Measurements from ENCODE around the gene FASTK.
"Not testable (repeated sequence)": the region's sequence is repeated elsewhere in the genome, so short reads cannot be mapped to it uniquely, and the experiment has no call there.

Gene FASTK

DNA sequence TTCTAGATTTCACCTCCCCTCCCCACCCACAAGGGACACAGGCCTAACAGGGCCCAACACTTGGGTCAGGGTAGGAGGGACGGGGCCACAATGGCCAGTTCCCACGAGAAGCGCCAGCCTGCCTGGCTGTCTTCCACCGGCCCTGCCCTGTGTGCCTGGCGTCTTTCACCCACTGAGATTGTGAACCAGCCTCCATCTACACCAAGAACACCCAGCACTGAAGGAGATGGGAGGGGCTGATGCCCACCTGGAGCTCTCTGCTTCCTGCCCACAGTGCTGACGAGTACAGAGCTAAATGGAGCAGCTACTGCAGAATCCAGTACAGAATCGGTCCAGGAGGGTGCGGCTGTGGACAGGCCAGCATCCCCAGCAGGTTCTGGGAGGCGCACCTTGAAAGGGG is 34.6 kb downstream of the FASTK start:
- DNase-seq: no peak

DNA sequence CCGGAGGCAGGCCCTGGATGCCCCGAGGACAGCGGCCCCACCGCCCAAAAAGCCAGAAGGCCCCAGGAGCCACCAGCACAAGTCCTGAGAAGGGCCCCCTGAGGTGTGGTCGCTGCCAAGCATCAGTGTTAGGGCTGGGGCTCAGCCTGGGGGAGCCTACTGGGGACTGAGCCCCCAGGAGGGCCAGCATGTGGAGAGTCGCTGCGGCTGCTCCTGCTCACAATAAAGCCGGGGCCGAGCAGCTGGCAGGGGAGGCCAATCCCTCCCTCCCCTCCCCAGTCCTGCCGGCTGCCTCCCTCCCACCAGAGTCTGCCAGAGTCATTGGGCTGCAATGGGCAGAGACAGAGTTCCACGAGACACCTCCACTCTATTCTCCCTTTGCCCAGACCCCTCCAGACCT is 35.3 kb downstream of the FASTK start:
- DNase-seq: no peak

DNA sequence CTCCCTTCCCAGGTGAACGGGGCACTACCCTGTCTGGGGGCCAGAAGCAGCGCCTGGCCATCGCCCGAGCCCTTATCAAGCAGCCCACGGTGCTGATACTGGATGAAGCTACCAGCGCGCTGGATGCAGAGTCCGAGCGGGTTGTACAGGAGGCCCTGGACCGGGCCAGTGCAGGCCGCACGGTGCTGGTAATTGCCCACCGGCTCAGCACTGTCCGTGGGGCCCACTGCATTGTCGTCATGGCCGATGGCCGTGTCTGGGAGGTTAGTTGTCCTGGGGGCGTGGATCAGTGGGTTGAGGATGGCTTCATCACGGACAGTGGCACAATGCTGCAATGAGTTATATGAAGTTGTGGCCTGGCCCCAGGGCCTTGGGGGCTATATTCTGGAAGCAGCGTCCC is 36.6 kb downstream of the FASTK start:
- DNase-seq: no peak

DNA sequence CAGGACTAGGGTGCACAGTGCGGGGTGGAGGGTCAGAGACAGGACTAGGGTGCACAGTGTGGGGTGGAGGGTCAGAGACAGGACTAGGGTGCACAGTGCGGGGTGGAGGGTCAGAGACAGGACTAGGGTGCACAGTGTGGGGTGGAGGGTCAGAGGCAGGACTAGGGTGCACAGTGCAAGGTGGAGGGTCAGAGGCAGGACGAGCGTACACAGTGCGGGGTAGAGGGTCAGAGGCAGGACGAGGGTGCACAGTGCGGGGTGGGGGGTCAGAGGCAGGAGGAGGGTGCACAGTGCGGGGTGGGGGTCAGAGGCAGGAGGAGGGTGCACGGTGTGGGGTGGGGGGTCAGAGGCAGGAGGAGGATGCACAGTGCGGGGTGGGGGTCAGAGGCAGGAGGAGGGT is 37.2 kb downstream of the FASTK start:
- not testable (repeated sequence) for DNase-seq

DNA sequence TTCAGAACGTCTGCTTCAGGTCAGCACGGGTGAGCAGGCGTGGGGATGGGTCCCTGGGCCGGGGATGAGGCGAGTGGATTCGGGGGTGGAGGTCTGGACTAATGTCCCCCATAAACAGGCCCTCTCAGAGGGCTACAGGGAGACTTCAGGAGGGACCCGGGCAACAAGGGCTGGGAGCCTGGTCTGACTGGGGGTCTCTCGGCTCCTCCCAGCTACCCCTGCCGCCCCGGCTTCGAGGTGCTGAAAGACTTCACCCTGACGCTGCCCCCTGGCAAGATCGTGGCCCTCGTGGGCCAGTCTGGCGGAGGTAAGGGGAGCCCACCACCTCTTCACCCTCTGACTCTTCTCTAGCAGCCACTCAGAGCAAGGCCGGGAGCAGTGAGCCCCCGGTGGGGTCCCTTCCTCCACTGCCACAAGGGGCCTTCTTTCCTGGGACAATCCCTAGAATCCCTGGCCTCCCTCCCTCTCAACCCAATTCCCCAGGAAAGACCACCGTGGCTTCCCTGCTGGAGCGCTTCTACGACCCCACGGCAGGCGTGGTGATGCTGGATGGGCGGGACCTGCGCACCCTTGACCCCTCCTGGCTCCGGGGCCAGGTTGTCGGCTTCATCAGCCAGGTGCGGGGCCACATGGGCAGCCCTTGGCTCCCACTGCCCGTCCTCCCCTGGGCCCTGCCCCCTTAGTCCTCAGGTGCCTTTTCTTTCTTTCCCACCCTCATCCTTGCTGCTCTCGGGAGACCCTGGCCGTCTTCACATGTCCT is 39.8 kb downstream of the FASTK start:
- no peak for DNase-seq

DNA sequence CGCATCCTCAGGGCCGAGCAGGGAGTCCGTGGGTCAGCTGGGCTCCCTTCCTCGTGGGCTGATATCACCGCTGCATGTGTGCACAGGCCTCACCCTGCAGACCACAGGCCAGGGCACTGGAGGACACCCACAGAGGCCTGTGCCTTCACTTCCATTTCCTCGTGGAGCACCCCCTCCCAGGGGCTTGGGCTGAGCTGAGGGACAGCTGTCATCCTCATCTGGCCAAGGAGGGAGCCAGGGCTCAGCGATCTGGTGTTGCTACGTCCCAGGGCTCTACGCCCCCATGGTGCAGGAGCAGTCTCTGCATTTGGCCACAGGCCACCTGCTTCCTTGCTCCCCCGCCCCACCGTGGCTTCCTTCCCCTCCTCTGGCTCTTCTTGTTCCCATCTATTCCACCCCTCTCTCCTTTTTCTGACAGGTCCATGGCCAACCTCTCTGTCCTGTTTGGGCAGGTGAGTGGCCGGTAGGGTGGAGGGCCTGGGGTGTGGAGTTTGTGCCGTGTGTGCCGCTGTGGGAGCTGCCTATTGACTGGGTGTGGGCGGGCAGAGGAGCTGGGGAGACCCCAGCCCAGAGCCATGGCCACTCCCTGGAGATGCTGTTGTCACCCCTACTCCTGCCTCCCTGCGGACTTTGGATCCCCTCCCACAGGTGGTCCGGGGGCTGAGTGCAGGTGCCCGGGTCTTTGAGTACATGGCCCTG is 40.6 kb downstream of the FASTK start:
- no peak for DNase-seq

DNA sequence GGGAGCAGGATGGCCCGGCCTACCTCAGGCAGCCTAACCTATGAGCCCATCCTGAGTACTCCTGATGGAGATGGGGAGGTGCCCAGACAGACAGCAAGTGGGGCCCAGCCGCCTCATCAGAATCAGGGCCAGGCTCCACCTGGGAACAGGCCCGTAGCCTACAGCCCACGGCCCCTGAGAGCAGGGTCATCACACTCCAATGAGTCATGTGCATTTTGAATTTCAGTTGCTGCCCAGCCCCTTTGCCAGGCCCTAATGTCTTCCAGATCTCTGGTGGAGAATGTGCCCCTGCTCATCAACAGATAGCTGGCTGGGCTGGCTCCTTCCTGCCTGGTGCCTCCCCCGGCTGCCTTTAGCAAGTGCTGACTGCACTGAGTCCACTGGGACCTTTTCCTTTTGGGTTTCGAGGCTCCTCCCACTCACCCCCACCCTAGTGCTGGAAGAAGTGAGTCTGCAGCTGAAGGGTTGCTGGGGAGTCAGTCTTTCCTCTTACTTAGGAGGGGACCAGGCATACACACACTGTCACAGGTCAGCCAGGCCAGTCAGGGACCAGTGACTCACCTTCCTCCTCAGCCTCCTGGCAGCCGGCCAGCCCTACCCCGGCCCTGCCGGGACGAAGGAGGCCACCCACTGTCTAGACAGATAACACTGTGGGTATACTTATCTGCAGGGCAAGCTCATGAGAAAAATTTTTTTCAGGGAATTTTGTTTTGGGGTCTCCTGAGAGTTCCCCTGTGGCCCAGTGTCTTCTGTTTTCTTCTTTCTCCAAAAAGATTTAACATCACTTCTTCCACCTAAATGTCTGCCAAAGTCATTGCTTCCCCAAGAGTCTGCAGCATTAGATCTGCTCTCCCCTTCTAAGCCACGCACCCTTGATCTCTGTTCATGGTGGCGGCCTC is 41.4 kb downstream of the FASTK start:
- DNase-seq: peak; percentile 60

DNA sequence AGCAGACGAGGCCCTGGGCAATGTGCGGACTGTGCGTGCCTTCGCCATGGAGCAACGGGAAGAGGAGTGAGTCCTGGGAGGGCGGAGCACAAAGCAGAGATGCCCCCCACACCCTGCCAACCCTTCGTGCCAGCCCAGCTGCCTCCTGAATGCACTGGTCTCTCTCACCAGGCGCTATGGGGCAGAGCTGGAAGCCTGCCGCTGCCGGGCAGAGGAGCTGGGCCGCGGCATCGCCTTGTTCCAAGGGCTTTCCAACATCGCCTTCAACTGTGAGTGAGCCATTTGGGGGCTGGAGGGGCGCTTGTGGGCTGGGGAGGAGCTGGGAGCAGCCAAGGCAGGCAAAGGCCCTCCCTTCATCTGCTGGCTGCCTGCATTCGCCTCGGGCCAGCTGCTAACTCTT is 44.7 kb downstream of the FASTK start:
- no peak for DNase-seq

DNA sequence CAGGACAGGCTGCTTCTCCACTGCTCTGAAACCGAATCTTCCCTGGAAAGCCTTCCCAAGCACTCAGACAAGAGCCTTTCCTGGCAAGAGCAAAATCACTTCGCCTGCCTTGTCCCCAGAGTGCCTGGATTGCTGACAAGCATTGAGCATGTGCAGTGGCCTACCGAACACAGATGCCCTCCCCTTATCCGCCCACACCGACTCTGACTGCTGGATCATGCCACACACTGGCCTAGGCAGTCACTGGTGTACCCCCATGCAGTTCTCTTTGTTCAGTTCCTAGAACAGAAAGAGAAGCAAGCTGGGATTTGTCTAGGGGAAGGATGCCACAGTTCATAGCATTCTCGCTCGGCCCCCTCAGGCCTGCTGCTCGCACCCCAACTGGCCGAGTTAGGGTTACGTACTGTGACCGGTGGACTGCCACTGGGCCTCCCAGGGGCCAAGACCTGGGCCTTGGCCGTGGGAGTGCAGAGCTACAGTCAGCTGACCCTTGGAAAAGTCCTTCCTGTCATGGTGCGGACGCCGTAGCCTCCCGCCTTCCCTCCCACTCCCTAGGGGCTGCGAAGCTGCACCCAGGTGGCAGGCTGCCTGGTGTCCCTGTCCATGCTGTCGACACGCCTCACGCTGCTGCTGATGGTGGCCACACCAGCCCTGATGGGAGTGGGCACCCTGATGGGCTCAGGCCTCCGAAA is 45.4 kb downstream of the FASTK start:
- no peak for DNase-seq

DNA sequence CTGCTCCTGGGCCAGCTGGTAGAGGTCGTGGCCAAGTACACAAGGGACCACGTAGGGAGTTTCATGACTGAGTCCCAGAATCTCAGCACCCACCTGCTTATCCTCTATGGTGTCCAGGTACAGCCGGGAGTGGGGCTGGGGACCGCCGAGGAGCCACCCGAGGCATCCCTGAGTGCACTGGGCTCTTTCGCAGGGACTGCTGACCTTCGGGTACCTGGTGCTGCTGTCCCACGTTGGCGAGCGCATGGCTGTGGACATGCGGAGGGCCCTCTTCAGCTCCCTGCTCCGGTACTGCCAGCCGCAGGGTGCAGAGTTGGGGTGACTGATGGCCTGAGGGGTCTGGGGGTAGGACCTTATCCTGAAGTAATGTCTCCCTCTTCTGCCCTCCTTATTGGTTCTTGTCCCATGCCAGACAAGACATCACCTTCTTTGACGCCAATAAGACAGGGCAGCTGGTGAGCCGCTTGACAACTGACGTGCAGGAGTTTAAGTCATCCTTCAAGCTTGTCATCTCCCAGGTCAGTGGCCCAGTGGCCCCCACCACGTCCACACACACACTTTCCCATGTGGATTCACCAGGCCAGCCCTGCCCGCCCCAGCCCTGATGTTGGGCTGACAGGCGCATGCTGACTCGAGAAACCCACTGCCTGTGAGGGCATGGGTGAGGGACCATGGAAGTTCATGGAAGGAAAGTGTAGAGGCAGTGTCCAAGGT is 46.1 kb downstream of the FASTK start:
- no peak for DNase-seq

DNA sequence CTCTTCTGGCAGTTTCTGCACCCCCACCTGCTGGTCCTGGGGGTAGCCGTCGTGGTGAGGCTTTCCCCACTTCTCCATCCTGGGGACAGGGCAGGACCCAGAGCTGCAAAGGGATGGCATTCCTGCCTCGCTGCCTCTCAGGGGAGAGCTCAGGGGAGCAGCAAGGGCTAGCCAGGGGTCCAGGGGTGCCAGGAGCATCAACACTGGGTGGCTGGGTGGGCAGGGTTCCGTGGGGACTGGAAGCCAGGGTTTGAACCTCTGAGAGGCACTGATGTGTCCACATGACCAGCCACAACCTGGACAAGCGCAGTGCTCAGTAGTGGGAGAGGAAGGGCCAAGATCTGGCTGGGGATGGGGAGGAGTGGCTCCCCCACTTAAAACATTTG is 46.8 kb downstream of the FASTK start:
- DNase-seq: no peak

DNA sequence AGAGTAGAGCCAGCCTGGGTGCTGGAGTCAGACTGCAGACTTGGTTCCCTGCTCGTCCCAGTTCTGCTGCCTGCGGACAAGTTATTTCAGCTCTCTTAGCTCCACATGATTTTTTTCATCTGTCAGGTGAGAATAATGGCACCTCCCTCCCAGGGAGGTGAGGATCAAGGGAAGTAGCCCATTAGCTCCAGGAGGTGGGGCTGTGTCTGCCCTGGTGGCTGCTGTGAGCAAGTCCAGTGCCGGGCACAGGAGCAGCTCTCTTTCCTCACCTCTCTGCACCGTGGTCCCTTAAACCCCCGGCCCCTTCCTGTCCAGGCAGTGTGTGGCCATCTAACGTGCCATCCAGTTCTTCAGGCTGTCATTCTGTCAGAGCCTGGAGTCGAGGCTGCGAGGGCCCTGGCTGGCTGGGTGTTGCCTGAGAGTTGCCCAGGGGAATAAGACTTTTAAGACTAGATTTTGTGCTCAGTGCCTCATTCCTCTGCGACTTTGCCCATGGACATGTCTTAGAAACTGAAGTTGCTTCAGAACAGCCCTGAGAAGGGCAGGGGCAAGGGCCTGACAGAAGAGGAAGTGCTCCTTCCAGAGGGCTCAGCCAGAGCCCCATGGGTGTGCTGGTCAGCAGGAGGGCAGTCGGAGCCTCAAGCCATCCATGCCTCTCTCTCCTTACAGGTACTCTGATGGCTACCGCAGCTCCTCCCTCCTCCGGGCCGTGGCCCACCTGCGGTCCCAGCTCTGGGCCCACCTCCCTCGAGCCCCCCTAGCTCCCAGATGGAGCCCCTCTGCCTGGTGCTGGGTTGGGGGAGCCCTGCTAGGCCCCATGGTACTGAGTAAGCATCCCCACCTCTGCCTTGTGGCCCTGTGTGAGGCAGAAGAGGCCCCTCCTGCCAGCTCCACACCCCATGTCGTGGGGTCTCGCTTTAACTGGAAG is 47.4 kb downstream of the FASTK start:
- no peak for DNase-seq

DNA sequence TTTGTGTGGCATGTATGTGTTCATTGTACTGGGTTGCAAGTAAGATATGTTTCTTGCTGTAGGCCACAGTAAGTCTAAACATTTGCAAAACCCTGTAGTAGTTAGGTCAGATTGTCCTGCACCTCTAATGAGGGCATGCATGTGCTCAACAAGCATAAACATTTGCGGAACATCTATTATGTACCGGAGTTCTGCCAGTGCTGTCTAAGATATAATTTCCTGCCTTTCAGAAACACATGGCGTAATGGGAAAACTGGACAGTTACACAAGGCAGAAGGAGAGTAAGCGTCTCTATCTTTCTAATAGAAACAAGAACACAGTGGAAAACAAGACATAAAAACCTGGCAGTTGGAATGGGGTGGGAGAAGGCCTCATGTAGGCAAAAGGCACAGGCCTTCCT is 49.6 kb downstream of the FASTK start:
- DNase-seq: no peak

DNA sequence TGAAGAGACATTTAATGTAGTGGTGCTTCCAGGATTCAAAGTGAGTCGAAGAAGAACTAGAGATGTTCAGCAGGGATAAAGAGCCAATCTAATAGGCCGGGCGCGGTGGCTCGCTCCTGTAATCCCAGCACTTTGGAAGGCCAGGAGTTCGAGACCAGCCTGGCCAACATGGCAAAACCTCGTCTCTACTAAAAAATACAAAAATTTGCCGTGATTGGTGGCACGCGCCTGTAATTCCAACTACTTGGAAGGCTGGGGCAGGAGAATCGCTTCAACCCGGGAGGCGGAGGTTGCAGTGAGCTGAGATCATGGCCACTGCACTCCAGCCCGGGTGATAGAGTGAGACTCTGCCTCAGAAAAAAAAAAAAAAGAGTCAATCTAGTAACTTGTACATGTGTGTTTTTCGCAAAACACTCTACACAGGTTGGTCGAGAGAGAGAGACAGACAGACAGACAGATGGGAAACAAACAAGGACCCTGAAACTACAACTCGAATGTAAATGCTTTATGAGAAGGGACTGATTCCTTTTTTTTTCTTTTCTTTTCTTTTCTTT is 51.6 kb downstream of the FASTK start:
- no peak for DNase-seq

DNA sequence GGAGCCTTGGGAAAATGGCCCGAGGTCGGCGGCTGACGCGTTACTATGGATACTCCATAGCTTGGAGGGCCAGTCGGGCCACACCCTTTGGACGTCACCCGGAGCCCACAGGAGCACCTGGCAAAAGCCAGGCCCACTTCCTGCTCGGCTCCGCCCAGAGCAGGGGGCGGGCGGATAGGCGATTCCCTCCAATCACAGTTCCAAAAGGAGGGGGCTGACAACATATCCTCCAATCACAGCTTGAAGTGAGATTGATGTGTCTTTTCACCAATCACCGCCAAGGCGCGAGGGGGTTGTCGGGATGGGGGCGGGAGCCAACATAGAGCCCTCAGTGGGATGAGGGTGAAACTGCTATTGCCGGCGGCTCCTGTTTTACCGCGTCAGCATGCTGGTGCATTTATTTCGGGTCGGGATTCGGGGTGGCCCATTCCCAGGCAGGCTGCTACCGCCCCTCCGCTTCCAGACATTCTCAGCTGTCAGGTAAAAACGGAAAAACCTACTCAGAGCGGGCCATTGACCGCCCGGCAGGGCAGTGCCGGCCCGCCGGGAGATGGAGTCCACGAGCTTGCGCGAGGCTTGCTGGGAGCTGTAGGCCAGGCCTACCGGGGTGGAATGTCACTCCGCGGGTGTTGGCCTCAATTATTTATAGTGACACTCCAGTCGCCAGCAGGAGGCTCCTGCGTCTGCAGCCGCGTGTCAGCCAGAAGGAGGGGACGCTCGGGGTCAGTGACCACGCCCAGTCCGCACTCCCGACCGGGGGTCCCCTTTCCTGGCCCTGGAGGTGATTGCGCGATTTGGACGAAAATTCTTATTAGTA is 52.3 kb downstream of the FASTK start, which contains the start of gene ABCB8:
Gene ABCB8 (plus strand): TSS at position 320 of the 817 bp plus-strand sequence. CDS start 66 bp downstream, at position 386.
- peak; percentile 98 for DNase-seq

DNA sequence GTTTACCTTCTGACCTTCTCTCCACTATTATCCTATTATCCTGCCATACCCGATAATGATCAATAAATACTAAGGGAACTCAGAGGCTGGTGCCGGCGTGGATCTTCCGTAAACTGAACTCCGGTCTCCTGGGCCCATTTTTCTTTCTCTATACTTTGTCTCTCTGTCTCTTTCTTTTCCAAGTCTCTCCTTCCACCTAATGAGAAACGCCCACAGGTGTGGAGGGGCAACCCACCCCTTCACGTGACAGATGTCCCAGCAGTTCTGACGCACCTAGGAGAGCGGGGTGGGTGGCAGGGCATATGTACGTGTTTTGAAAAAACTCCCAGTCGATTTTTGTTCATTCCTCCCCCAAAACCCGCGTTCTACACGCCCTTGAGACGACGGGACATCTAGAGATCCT is 52.9 kb downstream of the FASTK start:
- DNase-seq: not testable (repeated sequence)

DNA sequence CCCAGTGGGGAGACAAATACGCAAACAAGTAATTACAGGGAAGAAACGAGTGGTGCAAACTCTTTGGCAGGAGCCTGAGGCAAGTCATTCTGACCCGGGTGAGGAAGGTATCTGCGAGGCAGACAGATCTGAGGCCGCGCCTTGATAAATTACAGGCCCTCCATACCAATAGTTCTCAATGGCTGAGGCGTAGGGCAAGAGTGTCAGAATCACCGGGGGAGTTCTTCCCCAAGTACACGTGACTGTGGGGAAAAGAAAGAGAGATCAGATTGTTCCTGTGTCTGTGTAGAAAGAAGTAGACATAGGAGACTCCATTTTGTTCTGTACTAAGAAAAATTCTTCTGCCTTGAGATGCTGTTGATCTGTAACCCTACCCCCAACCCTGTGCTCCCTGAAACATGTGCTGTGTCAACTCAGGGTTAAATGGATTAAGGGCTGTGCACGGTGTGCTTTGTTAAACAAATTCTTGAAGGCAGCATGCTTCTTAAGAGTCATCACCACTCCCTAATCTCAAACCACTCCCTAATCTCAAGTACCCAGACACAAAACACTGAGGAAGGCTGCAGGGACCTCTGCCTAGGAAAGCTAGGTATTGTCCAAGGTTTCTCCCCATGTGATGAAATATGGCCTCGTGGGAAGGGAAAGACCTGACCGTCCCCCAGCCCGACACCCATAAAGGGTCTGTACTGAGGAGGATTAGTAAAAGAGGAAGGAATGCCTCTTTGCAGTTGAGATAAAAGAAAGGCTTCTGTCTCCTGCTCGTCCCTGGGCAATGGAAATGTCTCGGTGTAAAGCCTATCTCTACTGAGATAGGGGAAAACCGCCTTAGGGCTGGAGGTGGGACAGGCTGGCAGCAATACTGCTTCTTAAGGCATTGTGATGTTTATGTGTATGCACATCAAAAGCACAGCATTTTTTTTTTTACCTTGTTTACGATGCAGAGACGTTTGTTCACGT is 53.6 kb downstream of the FASTK start:
- DNase-seq: not testable (repeated sequence)
